Measurements from ENCODE around the gene PLA2G4B. TPM values are rescaled to one million over a fixed set of nuclear protein-coding genes. Genes with fewer than 3 reads are reported as not detected.

PLA2G4B gene
- total and polyA plus RNA-seq, 7 experiments from 2014 or later, result 0.98 to 69.9 (median 33.7) TPM

GRCh38 chr15:41811432-41812195, 27.0 kb upstream of the PLA2G4B start:
- peaks cover 8 to 28% (median 12%) of the 10 kb centered on the region in 7 donors for H3K4me1 Mint-ChIP-seq
- peak overlapping the region in 1 of 10 donors; percentile 30 for H3K4me3 Mint-ChIP-seq

DNA sequence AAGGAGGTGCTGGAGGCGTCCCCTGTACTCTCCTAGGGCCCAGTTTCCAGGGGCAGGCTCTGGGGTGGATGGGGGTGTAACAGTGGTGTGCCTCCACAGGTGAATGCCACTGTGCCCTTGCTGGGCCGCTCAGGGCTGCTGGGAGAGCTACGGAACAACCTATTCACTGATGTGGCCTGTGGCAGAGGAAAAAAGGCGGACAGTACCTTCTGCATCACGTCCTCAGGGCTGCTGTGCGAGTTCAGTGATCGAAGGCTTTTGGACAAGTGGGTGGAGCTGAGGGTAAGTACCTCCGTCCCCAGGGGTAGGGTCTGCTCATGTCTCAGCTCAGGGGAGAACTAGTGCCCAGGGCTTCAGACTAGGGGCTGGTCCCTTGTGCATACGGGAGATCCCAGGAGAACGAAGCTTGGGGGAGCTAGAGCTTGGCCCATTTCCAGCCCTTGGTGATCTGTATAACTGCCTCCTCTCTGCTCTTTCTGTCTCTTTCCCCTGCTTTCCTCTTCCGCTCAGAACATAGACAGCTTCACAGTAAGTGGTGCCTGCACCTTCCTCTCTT, 25.7 kb upstream of the PLA2G4B start:
- ChIA-PET CTCF (interaction anchor here (0.5 to 5.8 kb wide), 10 partner anchors 26 to 209 kb away, joined by 3 to 180 read pairs (median 3); partner anchors contain the start of genes MAPKBP1 and PLA2G4B), POLR2A (interaction anchor here (1.4 to 1.7 kb wide), 2 partner anchors 39 kb away, joined by 7 to 13 read pairs; partner anchors contain the start of gene MAPKBP1)
- Histone ChIP-seq H3K9me3 (ENCODE audit: control insufficient read depth in 2 of 3, low read length in 3 of 3) (no peaks in the 10 kb centered on the region), H3K4me1 (ENCODE audit: control insufficient read depth in 2 of 2, insufficient read depth in 2 of 2, low read length in 2 of 2) (peaks cover 0 to 3% of the 10 kb centered on the region in 2 donors), H3K4me3 (ENCODE audit: low read length) (no peak overlapping the region), H3K27ac (ENCODE audit: low read depth, low read length) (no peak overlapping the region), H3K36me3 (ENCODE audit: control insufficient read depth in 2 of 3, insufficient read depth in 3 of 3, low read length in 3 of 3) (peaks cover 0 to 54% (median 0%) of the 10 kb centered on the region in 3 experiments), H3K27me3 (ENCODE audit: control insufficient read depth in 2 of 2, insufficient read depth in 2 of 2, low read length in 2 of 2) (no peaks in the 10 kb centered on the region)
- ATAC-seq, result no peak
- Mint-ChIP-seq H3K27me3 (no peaks in the 10 kb centered on the region), H3K4me1 (peaks cover 8 to 24% (median 12%) of the 10 kb centered on the region in 7 donors), H3K4me3 (no peak overlapping the region), H3K27ac (no peak overlapping the region), H3K36me3 (peaks cover 0 to 42% (median 11%) of the 10 kb centered on the region in 5 donors), H3K9me3 (no peaks in the 10 kb centered on the region)
- intact Hi-C loops (cut with micrococcal nuclease), result no loop called here
- DNase-seq, result no peak

More at GRCh38 chr15:41811432-41812195, 27.0 kb upstream of the PLA2G4B start:
- Mint-ChIP-seq H3K27ac (peak overlapping the region in 1 of 9 donors; percentile 58), H3K27me3 (no peaks in the 10 kb centered on the region), H3K9me3 (no peaks in the 10 kb centered on the region), H3K36me3 (peaks cover 0 to 32% (median 11%) of the 10 kb centered on the region in 5 donors)
- POLR2A ChIA-PET, result interaction anchor here (0.6 to 2.8 kb wide), 4 partner anchors 10 to 84 kb away, joined by 3 to 11 read pairs (median 5); partner anchors contain the start of gene MAPKBP1
- intact Hi-C loops (cut with micrococcal nuclease), result loop anchor here (1.0 kb wide), 8 partner anchors 37 to 346 kb away; partner anchors contain the start of gene MAPKBP1 (in 1 of the 2)
- Histone ChIP-seq H3K9me3 (ENCODE audit: control insufficient read depth in 2 of 3, low read length in 3 of 3) (no peaks in the 10 kb centered on the region), H3K27ac (ENCODE audit: low read depth, low read length) (no peak overlapping the region), H3K36me3 (ENCODE audit: control insufficient read depth in 2 of 3, insufficient read depth in 3 of 3, low read length in 3 of 3) (peaks cover 0 to 41% (median 0%) of the 10 kb centered on the region in 3 experiments), H3K4me1 (ENCODE audit: control insufficient read depth in 2 of 2, insufficient read depth in 2 of 2, low read length in 2 of 2) (peaks cover 0 to 3% of the 10 kb centered on the region in 2 donors), H3K27me3 (ENCODE audit: control insufficient read depth in 2 of 2, insufficient read depth in 2 of 2, low read length in 2 of 2) (no peaks in the 10 kb centered on the region), H3K4me3 (ENCODE audit: low read length) (no peak overlapping the region)
- peak; percentile 58 to 77 (median 72) for DNase-seq
- CTCF ChIA-PET, result interaction anchor here (0.6 to 5.8 kb wide), 21 partner anchors 9 to 254 kb away, joined by 3 to 180 read pairs (median 5); partner anchors contain the start of genes MAPKBP1 and SPTBN5
- peak; percentile 95 for ATAC-seq

GRCh38 chr15:41813426-41813825, 25.2 kb upstream of the PLA2G4B start:
- no peak overlapping the region for H3K27ac ChIP-seq (ENCODE audit: low read depth, low read length)
- H3K4me1 ChIP-seq (ENCODE audit: control insufficient read depth in 2 of 2, insufficient read depth in 2 of 2, low read length in 2 of 2), result peaks cover 0 to 3% of the 10 kb centered on the region in 2 donors
- Mint-ChIP-seq H3K4me1 (peaks cover 8 to 24% (median 12%) of the 10 kb centered on the region in 7 donors), H3K27me3 (no peaks in the 10 kb centered on the region), H3K9me3 (no peaks in the 10 kb centered on the region), H3K4me3 (no peak overlapping the region), H3K27ac (no peak overlapping the region), H3K36me3 (peaks cover 0 to 42% (median 11%) of the 10 kb centered on the region in 5 donors)
- DNase-seq (no peak), ATAC-seq (no peak)
- H3K4me3 ChIP-seq (ENCODE audit: low read length), result no peak overlapping the region
- H3K27me3 ChIP-seq (ENCODE audit: control insufficient read depth in 2 of 2, insufficient read depth in 2 of 2, low read length in 2 of 2), result no peaks in the 10 kb centered on the region
- POLR2A ChIA-PET, result interaction anchor here (1.7 kb wide), 1 partner anchor 40 kb away, joined by 13 read pairs; the partner anchor contains the start of gene MAPKBP1
- H3K36me3 ChIP-seq (ENCODE audit: control insufficient read depth in 2 of 3, insufficient read depth in 3 of 3, low read length in 3 of 3), result peaks cover 0 to 59% (median 0%) of the 10 kb centered on the region in 3 experiments
- intact Hi-C loops (cut with micrococcal nuclease), result no loop called here
- no peaks in the 10 kb centered on the region for H3K9me3 ChIP-seq (ENCODE audit: control insufficient read depth in 2 of 3, low read length in 3 of 3)
- CTCF ChIA-PET, result interaction anchor here (0.5 to 5.8 kb wide), 9 partner anchors 25 to 210 kb away, joined by 3 to 180 read pairs (median 3); partner anchors contain the start of genes MAPKBP1 and PLA2G4B

- ChIA-PET CTCF (no interaction called here), POLR2A (interaction anchor here (1.7 kb wide), 1 partner anchor 41 kb away, joined by 13 read pairs; the partner anchor contains the start of gene MAPKBP1)
- intact Hi-C loops (cut with micrococcal nuclease), result no loop called here
- Mint-ChIP-seq H3K27ac (no peak overlapping the region), H3K36me3 (peaks cover 0 to 50% (median 12%) of the 10 kb centered on the region in 5 donors), H3K9me3 (no peaks in the 10 kb centered on the region), H3K4me1 (peaks cover 7 to 24% (median 12%) of the 10 kb centered on the region in 7 donors), H3K27me3 (no peaks in the 10 kb centered on the region), H3K4me3 (no peak overlapping the region)
- no peaks in the 10 kb centered on the region for H3K27me3 ChIP-seq (ENCODE audit: control insufficient read depth in 2 of 2, insufficient read depth in 2 of 2, low read length in 2 of 2)
- H3K4me3 ChIP-seq (ENCODE audit: low read length), result no peak overlapping the region
- H3K4me1 ChIP-seq (ENCODE audit: control insufficient read depth in 2 of 2, insufficient read depth in 2 of 2, low read length in 2 of 2), result peaks cover 0 to 3% of the 10 kb centered on the region in 2 donors
- DNase-seq, result no peak
- ATAC-seq, result no peak
- no peaks in the 10 kb centered on the region for H3K9me3 ChIP-seq (ENCODE audit: control insufficient read depth in 2 of 3, low read length in 3 of 3)
- H3K27ac ChIP-seq (ENCODE audit: low read depth, low read length), result no peak overlapping the region
- peaks cover 0 to 70% (median 0%) of the 10 kb centered on the region in 3 experiments for H3K36me3 ChIP-seq (ENCODE audit: control insufficient read depth in 2 of 3, insufficient read depth in 3 of 3, low read length in 3 of 3)
Observed at GRCh38 chr15:41814534-41814933, 24.1 kb upstream of the PLA2G4B start.

GRCh38 chr15:41816788-41817187, 21.9 kb upstream of the PLA2G4B start:
- Mint-ChIP-seq H3K9me3 (no peaks in the 10 kb centered on the region), H3K4me1 (peaks cover 0 to 7% (median under 1%) of the 10 kb centered on the region in 7 donors), H3K36me3 (peaks cover 0 to 60% (median 12%) of the 10 kb centered on the region in 5 donors), H3K27me3 (no peaks in the 10 kb centered on the region), H3K27ac (no peak overlapping the region), H3K4me3 (no peak overlapping the region)
- intact Hi-C loops (cut with micrococcal nuclease), result no loop called here
- no peak for ATAC-seq
- DNase-seq, result no peak
- H3K27ac ChIP-seq (ENCODE audit: low read depth, low read length), result no peak overlapping the region
- ChIA-PET POLR2A (no interaction called here), CTCF (interaction anchor here (0.5 to 0.9 kb wide), 3 partner anchors 15 to 213 kb away, joined by 3 to 4 read pairs (median 3); no protein-coding TSS in a partner anchor)
- peaks cover 0 to 93% (median 0%) of the 10 kb centered on the region in 3 experiments for H3K36me3 ChIP-seq (ENCODE audit: control insufficient read depth in 2 of 3, insufficient read depth in 3 of 3, low read length in 3 of 3)
- H3K9me3 ChIP-seq (ENCODE audit: control insufficient read depth in 2 of 3, low read length in 3 of 3), result no peaks in the 10 kb centered on the region
- no peaks in the 10 kb centered on the region for H3K27me3 ChIP-seq (ENCODE audit: control insufficient read depth in 2 of 2, insufficient read depth in 2 of 2, low read length in 2 of 2)
- H3K4me3 ChIP-seq (ENCODE audit: low read length), result no peak overlapping the region
- H3K4me1 ChIP-seq (ENCODE audit: control insufficient read depth in 2 of 2, insufficient read depth in 2 of 2, low read length in 2 of 2), result peaks cover 0 to 2% of the 10 kb centered on the region in 2 donors

- no peak overlapping the region for H3K27ac ChIP-seq (ENCODE audit: low read depth, low read length)
- H3K36me3 Mint-ChIP-seq, result peaks cover 0 to 60% (median 12%) of the 10 kb centered on the region in 5 donors
- intact Hi-C loops (cut with micrococcal nuclease), result no loop called here
- ATAC-seq (no peak), DNase-seq (no peak)
- no peaks in the 10 kb centered on the region for H3K27me3 Mint-ChIP-seq
- H3K4me3 ChIP-seq (ENCODE audit: low read length), result no peak overlapping the region
- H3K36me3 ChIP-seq (ENCODE audit: control insufficient read depth in 2 of 3, insufficient read depth in 3 of 3, low read length in 3 of 3), result peaks cover 0 to 97% (median 0%) of the 10 kb centered on the region in 3 experiments
- H3K4me3 Mint-ChIP-seq, result no peak overlapping the region
- H3K4me1 ChIP-seq (ENCODE audit: control insufficient read depth in 2 of 2, insufficient read depth in 2 of 2, low read length in 2 of 2), result no peaks in the 10 kb centered on the region
- no peak overlapping the region for H3K27ac Mint-ChIP-seq
- H3K9me3 ChIP-seq (ENCODE audit: control insufficient read depth in 2 of 3, low read length in 3 of 3), result no peaks in the 10 kb centered on the region
- no peaks in the 10 kb centered on the region for H3K9me3 Mint-ChIP-seq
- POLR2A ChIA-PET, result no interaction called here
- CTCF ChIA-PET, result interaction anchor here (0.6 kb wide), 1 partner anchor 15 kb away, joined by 3 read pairs; no protein-coding TSS in a partner anchor
- H3K4me1 Mint-ChIP-seq, result peaks cover 0 to 3% (median 0%) of the 10 kb centered on the region in 7 donors
- no peaks in the 10 kb centered on the region for H3K27me3 ChIP-seq (ENCODE audit: control insufficient read depth in 2 of 2, insufficient read depth in 2 of 2, low read length in 2 of 2)
Observed at GRCh38 chr15:41817327-41817726, 21.3 kb upstream of the PLA2G4B start.
